HEK293 (cell line): Measurements from ENCODE around the gene SLC37A3.

Source experiments
- CTCF ChIA-PET: fragments of 350-600 bp; formaldehyde crosslinking; extraction: SDS; loops from one replicate; lab custom pipeline; 2021; ENCODE audit warnings: antibody characterized with exemption; lab: Yijun Ruan, JAX
- POLR2A ChIA-PET: fragments of 300-600 bp; formaldehyde crosslinking; extraction: SDS; loops from one replicate; lab custom pipeline; 2020; ENCODE audit warnings: antibody characterized with exemption, inconsistent platforms; lab: Yijun Ruan, JAX
- H3K27ac ChIP-seq: fragments of 200-500 bp; sonication (Bioruptor generic); 2 replicates; pipeline ENCODE4 v1.5.1; 2014; ENCODE audit warnings: low read depth, low read length, control low read depth, inconsistent platforms; ENCODE audit errors: extremely low read depth
- H3K36me3 ChIP-seq, 2 experiments: fragments of 200-500 bp in 1 of 2; sonication (Bioruptor generic) in 1 of 2; 1 replicate in 1 of 2; 2 replicates in 1 of 2; pipeline ENCODE4 v1.5.1; 2014 to 2017; ENCODE audit warnings: inconsistent platforms in 2 of 2, low read length in 2 of 2; ENCODE audit not compliant: control insufficient read depth in 2 of 2, insufficient read depth in 1 of 2
- H3K4me1 ChIP-seq: fragments of 200-500 bp; sonication (Bioruptor generic); 2 replicates; pipeline ENCODE4 v1.5.1; 2014; ENCODE audit warnings: mild to moderate bottlenecking, low read length, inconsistent platforms; ENCODE audit not compliant: control insufficient read depth, insufficient read depth
- H3K4me3 ChIP-seq: 2 replicates; pipeline ENCODE4 v1.5.1; 2011; ENCODE audit warnings: low read depth, mild to moderate bottlenecking, control low read depth, low read length, moderate library complexity
- H3K9me3 ChIP-seq: fragments of 200-500 bp; sonication (Bioruptor generic); 2 replicates; pipeline ENCODE4 v1.5.1; 2014; ENCODE audit warnings: low read depth, low read length, inconsistent platforms; ENCODE audit not compliant: control insufficient read depth, insufficient read depth
- GLIS2 ChIP-seq: fragments of 450-650 bp; formaldehyde crosslinking; IDR thresholded peaks from 2 replicates; pipeline ENCODE4 v1.5.1; 2016; ENCODE audit warnings: missing biosample characterization, missing genetic modification characterization
- KLF16 ChIP-seq: fragments of 450-650 bp; formaldehyde crosslinking; IDR thresholded peaks from 2 replicates; pipeline ENCODE4 v1.5.1; 2017; ENCODE audit warnings: missing biosample characterization, missing genetic modification characterization
- KLF8 ChIP-seq: fragments of 450-650 bp; formaldehyde crosslinking; IDR thresholded peaks from 2 replicates; pipeline ENCODE4 v1.5.1; 2016; ENCODE audit warnings: missing biosample characterization, missing genetic modification characterization
- PRDM6 ChIP-seq: fragments of 450-650 bp; formaldehyde crosslinking; IDR thresholded peaks from 2 replicates; pipeline ENCODE4 v1.5.1; 2017; ENCODE audit warnings: missing biosample characterization, missing genetic modification characterization
- REPIN1 ChIP-seq: fragments of 450-650 bp; formaldehyde crosslinking; IDR thresholded peaks from 2 replicates; pipeline ENCODE4 v1.5.1; 2017; ENCODE audit warnings: missing biosample characterization, missing genetic modification characterization, low read depth
- SALL2 ChIP-seq: fragments of 450-650 bp; formaldehyde crosslinking; IDR thresholded peaks from 2 replicates; pipeline ENCODE4 v1.5.0; 2017; ENCODE audit warnings: missing biosample characterization, mild to moderate bottlenecking, missing genetic modification characterization, borderline replicate concordance
- SP2 ChIP-seq: fragments of 450-650 bp; formaldehyde crosslinking; IDR thresholded peaks from 2 replicates; pipeline ENCODE4 v1.5.1; 2016; ENCODE audit warnings: missing biosample characterization, missing genetic modification characterization
- SP3 ChIP-seq: fragments of 450-650 bp; formaldehyde crosslinking; IDR thresholded peaks from 2 replicates; pipeline ENCODE4 v1.5.1; 2016; ENCODE audit warnings: missing biosample characterization, missing genetic modification characterization
- ZFP69B ChIP-seq: fragments of 450-650 bp; formaldehyde crosslinking; IDR thresholded peaks from 2 replicates; pipeline ENCODE4 v1.5.1; 2016; ENCODE audit warnings: missing biosample characterization, missing genetic modification characterization
- ZNF114 ChIP-seq: fragments of 450-650 bp; formaldehyde crosslinking; IDR thresholded peaks from 2 replicates; pipeline ENCODE4 v1.5.0; 2017; ENCODE audit warnings: missing biosample characterization, missing genetic modification characterization
- ZNF157 ChIP-seq: fragments of 450-650 bp; formaldehyde crosslinking; IDR thresholded peaks from 2 replicates; pipeline ENCODE4 v1.5.1; 2016; ENCODE audit warnings: missing biosample characterization, missing genetic modification characterization
- ZNF169 ChIP-seq: fragments of 450-650 bp; formaldehyde crosslinking; IDR thresholded peaks from 2 replicates; pipeline ENCODE4 v1.5.1; 2016; ENCODE audit warnings: missing biosample characterization, missing genetic modification characterization
- ZNF175 ChIP-seq: fragments of 450-650 bp; formaldehyde crosslinking; IDR thresholded peaks from 2 replicates; pipeline ENCODE4 v1.5.1; 2016; ENCODE audit warnings: missing biosample characterization, missing genetic modification characterization
- ZNF24 ChIP-seq: fragments of 450-650 bp; formaldehyde crosslinking; IDR thresholded peaks from 2 replicates; pipeline ENCODE4 v1.5.1; 2016; ENCODE audit warnings: missing biosample characterization, missing genetic modification characterization
- ZNF26 ChIP-seq: fragments of 450-650 bp; formaldehyde crosslinking; IDR thresholded peaks from 2 replicates; pipeline ENCODE4 v1.5.1; 2016; ENCODE audit warnings: missing biosample characterization, missing genetic modification characterization
- ZNF274 ChIP-seq, 2 experiments: fragments of 200-500 bp in 1 of 2; fragments of 450-650 bp in 1 of 2; sonication (Bioruptor generic) in 1 of 2; formaldehyde crosslinking in 1 of 2; IDR thresholded peaks; 2 replicates each; pipeline versions ENCODE4 v1.5.1 to v1.6.1; 2014 to 2016; ENCODE audit warnings: borderline replicate concordance in 1 of 2, inconsistent platforms in 1 of 2, low read length in 1 of 2, missing biosample characterization in 1 of 2, missing genetic modification characterization in 1 of 2
- ZNF280C ChIP-seq: fragments of 450-650 bp; formaldehyde crosslinking; IDR thresholded peaks from 2 replicates; pipeline ENCODE4 v1.5.1; 2016; ENCODE audit warnings: missing biosample characterization, missing genetic modification characterization
- ZNF292 ChIP-seq: fragments of 450-650 bp; formaldehyde crosslinking; IDR thresholded peaks from 2 replicates; pipeline ENCODE4 v1.5.1; 2016; ENCODE audit warnings: low read depth, missing biosample characterization, missing genetic modification characterization, borderline replicate concordance
- ZNF324 ChIP-seq: fragments of 450-650 bp; formaldehyde crosslinking; IDR thresholded peaks from 2 replicates; pipeline ENCODE4 v1.5.1; 2016; ENCODE audit warnings: missing biosample characterization, missing genetic modification characterization
- ZNF354C ChIP-seq: fragments of 450-650 bp; formaldehyde crosslinking; IDR thresholded peaks from 2 replicates; pipeline ENCODE4 v1.5.1; 2016; ENCODE audit warnings: missing biosample characterization, missing genetic modification characterization, low read depth, borderline replicate concordance
- ZNF362 ChIP-seq: fragments of 450-650 bp; formaldehyde crosslinking; IDR thresholded peaks from 2 replicates; pipeline ENCODE4 v1.5.1; 2016; ENCODE audit warnings: missing biosample characterization, missing genetic modification characterization
- ZNF398 ChIP-seq: fragments of 450-650 bp; formaldehyde crosslinking; IDR thresholded peaks from 2 replicates; pipeline ENCODE4 v1.5.1; 2017; ENCODE audit warnings: missing biosample characterization, missing genetic modification characterization
- ZNF423 ChIP-seq: fragments of 450-650 bp; formaldehyde crosslinking; IDR thresholded peaks from 2 replicates; pipeline ENCODE4 v1.5.1; 2016; ENCODE audit warnings: missing biosample characterization, missing genetic modification characterization
- ZNF571 ChIP-seq: fragments of 450-650 bp; formaldehyde crosslinking; IDR thresholded peaks from 2 replicates; pipeline ENCODE4 v1.5.0; 2017; ENCODE audit warnings: missing biosample characterization, missing genetic modification characterization
- ZNF621 ChIP-seq: fragments of 450-650 bp; formaldehyde crosslinking; IDR thresholded peaks from 2 replicates; pipeline ENCODE4 v1.5.1; 2017; ENCODE audit warnings: missing biosample characterization, missing genetic modification characterization
- ZNF626 ChIP-seq: fragments of 450-650 bp; sonication (Bioruptor Pico); formaldehyde crosslinking; IDR thresholded peaks from 2 replicates; pipeline ENCODE4 v1.5.1; 2018; ENCODE audit warnings: missing biosample characterization, missing genetic modification characterization, inconsistent platforms
- ZNF670 ChIP-seq: fragments of 450-650 bp; formaldehyde crosslinking; IDR thresholded peaks from 2 replicates; pipeline ENCODE4 v1.5.1; 2016; ENCODE audit warnings: missing biosample characterization, missing genetic modification characterization, low read depth
- ZNF776 ChIP-seq: fragments of 450-650 bp; formaldehyde crosslinking; IDR thresholded peaks from 2 replicates; pipeline ENCODE4 v1.5.0; 2017; ENCODE audit warnings: missing biosample characterization, missing genetic modification characterization, borderline replicate concordance

SLC37A3 gene

GRCh38 chr7:140433396-140433795, 35.1 kb upstream of the SLC37A3 start:
- no peaks in the 10 kb centered on the region for H3K9me3 ChIP-seq
- ChIA-PET POLR2A (interaction anchor here (0.6 kb wide), 1 partner anchor 10 kb away, joined by 5 read pairs; no protein-coding TSS in a partner anchor), CTCF (interaction anchor here (0.6 to 1.2 kb wide), 2 partner anchors 10 kb away, joined by 3 read pairs; no protein-coding TSS in a partner anchor)
- TF ChIP-seq ZNF571 (tag by site-specific recombination) (no peak), ZNF175 (no peak), KLF16 (tag by site-specific recombination) (no peak), ZNF423 (tag by site-specific recombination) (no peak), ZNF26 (tag by site-specific recombination) (no peak), ZFP69B (tag by site-specific recombination) (no peak), ZNF324 (tag by site-specific recombination) (no peak), ZNF776 (tag by site-specific recombination) (no peak), ZNF280C (tag by site-specific recombination) (no peak), PRDM6 (no peak), ZNF398 (tag by site-specific recombination) (no peak), REPIN1 (tag by site-specific recombination) (no peak), ZNF292 (tag by site-specific recombination) (no peak), ZNF157 (tag by site-specific recombination) (no peak), ZNF354C (tag by site-specific recombination) (no peak), ZNF626 (tag by site-specific recombination) (no peak), SP2 (tag by site-specific recombination) (no peak), SALL2 (tag by site-specific recombination) (no peak)
- no peaks in the 10 kb centered on the region for H3K36me3 ChIP-seq
- H3K27ac ChIP-seq = no peak overlapping the region
- H3K4me1 ChIP-seq = no peaks in the 10 kb centered on the region
- no peak overlapping the region for H3K4me3 ChIP-seq

- H3K9me3 ChIP-seq = no peaks in the 10 kb centered on the region
- H3K4me3 ChIP-seq = no peak overlapping the region
- no peak overlapping the region for H3K27ac ChIP-seq
- no peaks in the 10 kb centered on the region for H3K4me1 ChIP-seq
- ChIA-PET POLR2A (no interaction called here), CTCF (interaction anchor here (0.7 kb wide), 1 partner anchor 86 kb away, joined by 3 read pairs; no protein-coding TSS in a partner anchor)
- no peaks in the 10 kb centered on the region for H3K36me3 ChIP-seq
- no peak for TF ChIP-seq ZNF670 (tag by site-specific recombination)
- no peak for TF ChIP-seq ZNF114 (tag by site-specific recombination)
- no peak for TF ChIP-seq GLIS2 (tag by site-specific recombination)
- no peak for TF ChIP-seq ZNF362 (tag by site-specific recombination)
- TF ChIP-seq KLF8 (tag by site-specific recombination) = no peak
- no peak for TF ChIP-seq SP3 (tag by site-specific recombination)
- TF ChIP-seq ZNF169 (tag by site-specific recombination) = no peak
- TF ChIP-seq ZNF621 = no peak
- no peak for TF ChIP-seq ZNF24 (tag by site-specific recombination)
- no peak for TF ChIP-seq ZNF274 (IDR thresholded peaks at IDR 0.05; ENCODE audit: low read length)
- TF ChIP-seq ZNF274 (tag by site-specific recombination; IDR thresholded peaks at IDR 0.05; ENCODE audit: borderline replicate concordance) = no peak
Measured at GRCh38 chr7:140426130-140426529, 27.8 kb upstream of the SLC37A3 start.
